Erythroblast (primary cell): ENCODE data around the gene SUSD6.

Experiments used
- GATA1 ChIP-seq: IDR thresholded peaks from 2 replicates; pipeline ENCODE4 v1.6.1; 2011; ENCODE audit warnings: low read depth, mild to moderate bottlenecking, control low read depth, low read length, moderate library complexity
- POLR2A ChIP-seq: IDR thresholded peaks from 2 replicates; pipeline ENCODE4 v1.6.1; 2011; ENCODE audit warnings: mild to moderate bottlenecking, low read length

DNA sequence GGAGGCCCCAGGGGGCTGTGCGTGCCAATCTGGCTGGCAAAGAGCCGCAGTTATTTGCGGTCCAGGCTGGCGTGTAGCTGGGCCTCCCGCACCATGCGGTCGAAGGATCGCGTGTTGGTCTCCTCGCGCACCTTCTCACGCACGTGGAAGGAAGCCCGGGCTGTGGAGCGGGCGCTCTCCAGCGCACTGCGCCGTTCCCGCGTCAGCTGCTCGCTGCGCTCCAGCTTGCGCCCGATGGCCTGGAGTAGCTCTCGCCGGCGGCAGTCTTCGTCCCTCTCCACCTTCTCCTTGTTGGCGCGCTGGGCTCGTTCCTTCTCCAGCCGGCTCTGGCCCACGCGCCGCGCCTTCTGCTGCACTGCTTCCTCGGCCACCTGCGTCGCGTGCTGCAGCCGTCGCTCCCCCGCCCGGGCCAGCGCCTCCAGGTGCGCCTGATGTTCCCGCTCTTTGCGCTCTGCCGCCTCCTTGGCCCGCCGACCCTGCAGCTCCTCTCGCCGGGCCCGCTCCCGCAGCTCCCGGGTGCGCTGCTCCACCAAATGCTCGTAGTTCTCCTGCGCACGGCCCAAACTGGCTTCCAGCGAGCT is 39.9 kb upstream of the SUSD6 start:
- TF ChIP-seq POLR2A (no peak), GATA1 (no peak)
